HepG2 (cell line): Measurements from ENCODE around the gene ZNF490. TPM values are rescaled to one million over a fixed set of nuclear protein-coding genes. Genes with fewer than 3 reads are reported as not detected.

Experiments used
- ATAC-seq: fragments of 200-7000 bp; cut with Tn5 transposase; 3 replicates; pipeline ENCODE4 v1.9.1; 2020; ENCODE audit warnings: mild to moderate bottlenecking, moderate library complexity
- BruUV-seq: library from RNA; stranded (reverse); fragments of 400-500 nt; replicated peaks from 2 replicates; lab custom pipeline; 2021; lab: Mats Ljungman, UMichigan
- CTCF ChIA-PET: fragments of 300-600 bp; formaldehyde crosslinking; extraction: SDS; loops from one replicate; lab custom pipeline; 2021; ENCODE audit warnings: low total read pairs, inconsistent platforms, low intra/inter-chr PET ratio; lab: Yijun Ruan, JAX
- POLR2A ChIA-PET: fragments of 350-600 bp; sonication (Branson Sonifier 250); formaldehyde crosslinking; loops from one replicate; lab custom pipeline; 2020; ENCODE audit warnings: antibody characterized with exemption, inconsistent platforms; lab: Yijun Ruan, JAX
- DNase-seq: peaks from one replicate; pipeline ENCODE4 v3.0.0-alpha.2; 2015; ENCODE audit warnings: low spot score
- FAIRE-seq: peaks from 3 replicates; lab custom pipeline; 2011; peaks lifted over from hg19 to GRCh38; lab: Jason Lieb, UNC
- H2AFZ ChIP-seq: one replicate; pipeline ENCODE4 v1.6.1; 2011; ENCODE audit warnings: low read length, inconsistent platforms
- H3K27ac ChIP-seq: fragments of 300-600 bp; 3 replicates; pipeline ENCODE4 v1.8.0; 2011; ENCODE audit warnings: mixed run types, mild to moderate bottlenecking, mixed read lengths, low read length, inconsistent platforms; ENCODE audit not compliant: insufficient read depth; ENCODE audit errors: extremely low read length
- H3K27me3 ChIP-seq, 2 experiments: fragments of 200-600 bp in 1 of 2; 2 replicates in 1 of 2; 3 replicates in 1 of 2; pipeline versions ENCODE4 v1.6.0 to v1.8.0; 2011; ENCODE audit warnings: low read length in 2 of 2, mild to moderate bottlenecking in 2 of 2, moderate library complexity in 2 of 2, inconsistent platforms in 1 of 2; ENCODE audit not compliant: insufficient read depth in 2 of 2, control insufficient read depth in 1 of 2
- H3K36me3 ChIP-seq, 2 experiments: fragments of 200-600 bp in 1 of 2; replicated peaks in 1 of 2; 2 replicates in 1 of 2; 3 replicates in 1 of 2; pipeline versions ENCODE4 v1.5.1 to v1.8.0; 2011; ENCODE audit warnings: low read length in 2 of 2, inconsistent platforms in 1 of 2; ENCODE audit not compliant: insufficient read depth in 2 of 2, control insufficient read depth in 1 of 2
- H3K4me1 ChIP-seq: 2 replicates; pipeline ENCODE4 v1.5.1; 2012; ENCODE audit warnings: low read length, inconsistent platforms; ENCODE audit not compliant: insufficient read depth
- H3K4me2 ChIP-seq: 2 replicates; pipeline ENCODE4 v1.6.0; 2011; ENCODE audit warnings: low read depth, low read length, inconsistent platforms
- H3K4me3 ChIP-seq, 3 experiments: fragments of 200-600 bp in 1 of 3; sonication (generic), shearing (Covaris generic) in 1 of 3; replicated peaks in 1 of 3; 2 replicates each; pipeline ENCODE4 v1.5.1; 2011 to 2016; ENCODE audit warnings: low read length in 3 of 3, inconsistent platforms in 2 of 3, low read depth in 2 of 3, mild to moderate bottlenecking in 2 of 3, control low read depth in 1 of 3, mixed read lengths in 1 of 3; ENCODE audit not compliant: insufficient read depth in 1 of 3
- H3K79me2 ChIP-seq: one replicate; pipeline ENCODE4 v1.6.1; 2011; ENCODE audit warnings: low read length, inconsistent platforms; ENCODE audit not compliant: insufficient read depth
- H3K9ac ChIP-seq: 2 replicates; pipeline ENCODE4 v1.6.0; 2011; ENCODE audit warnings: mild to moderate bottlenecking, low read depth, low read length, inconsistent platforms; ENCODE audit not compliant: insufficient read depth
- H3K9me3 ChIP-seq: 2 replicates; pipeline ENCODE4 v1.5.1; 2012; ENCODE audit warnings: mild to moderate bottlenecking, low read length
- H4K20me1 ChIP-seq: 2 replicates; pipeline ENCODE4 v1.6.0; 2011; ENCODE audit warnings: inconsistent platforms, mild to moderate bottlenecking, low read length, moderate library complexity; ENCODE audit not compliant: insufficient read depth
- EHMT2 ChIP-seq: fragments of 200-600 bp; sonication (generic); IDR thresholded peaks from 2 replicates; pipeline ENCODE4 v1.7.0; 2017; ENCODE audit warnings: antibody characterized with exemption, low read depth, low read length, borderline replicate concordance
- ETV5 ChIP-seq: IDR thresholded peaks from 2 replicates; pipeline ENCODE4 v1.6.1; 2018; ENCODE audit warnings: missing biosample characterization, missing genetic modification reagents, inconsistent platforms, borderline replicate concordance
- KAT8 ChIP-seq: IDR thresholded peaks from 2 replicates; pipeline ENCODE4 v1.6.1; 2016; ENCODE audit warnings: missing genetic modification reagents, missing compliant biosample characterization
- KLF13 ChIP-seq: sonication (generic); formaldehyde crosslinking; IDR thresholded peaks from 2 replicates; pipeline ENCODE4 v1.4.0; 2020; ENCODE audit warnings: mild to moderate bottlenecking, missing genetic modification reagents
- ONECUT2 ChIP-seq: sonication (generic); formaldehyde crosslinking; IDR thresholded peaks from 2 replicates; pipeline ENCODE4 v1.4.0; 2020; ENCODE audit warnings: missing genetic modification reagents
- SCMH1 ChIP-seq: sonication (generic); formaldehyde crosslinking; IDR thresholded peaks from 2 replicates; pipeline ENCODE4 v1.9.0; 2021; ENCODE audit warnings: missing genetic modification reagents, mild to moderate bottlenecking, borderline replicate concordance
- ZBTB8A ChIP-seq: sonication (generic); formaldehyde crosslinking; IDR thresholded peaks from 2 replicates; pipeline ENCODE4 v1.4.0; 2020; ENCODE audit warnings: mild to moderate bottlenecking, low read depth, missing genetic modification reagents, borderline replicate concordance
- ZMYM3 ChIP-seq: sonication (generic); formaldehyde crosslinking; IDR thresholded peaks from 2 replicates; pipeline ENCODE4 v1.5.1; 2020; ENCODE audit warnings: mild to moderate bottlenecking, missing genetic modification reagents
- ZNF230 ChIP-seq: sonication (generic); formaldehyde crosslinking; IDR thresholded peaks from 2 replicates; pipeline ENCODE4 v1.4.0; 2020; ENCODE audit warnings: mild to moderate bottlenecking, missing genetic modification reagents
- ZNF558 ChIP-seq: sonication (generic); formaldehyde crosslinking; IDR thresholded peaks from 2 replicates; pipeline ENCODE4 v1.9.0; 2022; ENCODE audit warnings: mild to moderate bottlenecking, missing genetic modification reagents, borderline replicate concordance
- WGBS: methylation state at CpG from one replicate; pipeline ENCODE4 v1.1.6; 2017; ENCODE audit warnings: low lambda C conversion rate; 5-methylcytosine and 5-hydroxymethylcytosine counted together
- in situ Hi-C: cut with HindIII; loops from 2 replicates; pipeline ENCODE4 v1.10.0; 2017; ENCODE audit warnings: low pct_unique_long_range_greater_than_20kb; ENCODE audit not compliant: extremely low pct_ligation_motif_present
- intact Hi-C: fragments of 100-400 bp; cut with micrococcal nuclease; formaldehyde crosslinking; loops from one replicate; pipeline ENCODE4 v1.10.0; 2022; ENCODE audit not compliant: unreplicated experiment
- polyA plus RNA-seq, 8 experiments: library from polyadenylated mRNA; depleted of rRNA in 3 of 8; stranded (reverse) in 7 of 8; unstranded in 1 of 8; fragments of >200 nt; fragmentation: Illumina TruSeq in 4 of 8; extraction: Trizol in 4 of 8; gene quantifications; 2 replicates each; pipeline versions ENCODE4 v1.2.1 to v1.2.3, GENCODE V29; 2011 to 2016; ENCODE audit warnings: low read depth in 4 of 8, missing spikeins in 1 of 8, mixed read lengths in 1 of 8; ENCODE audit not compliant: insufficient read depth in 1 of 8
- total RNA-seq, 5 experiments: library from RNA; depleted of rRNA; stranded (reverse); fragments of >200 nt; fragmentation: Illumina TruSeq; extraction: Trizol; gene quantifications; 2 replicates each; pipeline ENCODE4 v1.2.3, GENCODE V29; 2016; ENCODE audit warnings: low read depth in 1 of 5
- TF ChIP-seq, protein P1 (sequence below): sonication (generic); formaldehyde crosslinking; IDR thresholded peaks from 2 replicates; pipeline ENCODE4 v1.4.0; 2020; ENCODE audit warnings: missing genetic modification reagents, mild to moderate bottlenecking, borderline replicate concordance
- TF ChIP-seq, protein P2 (sequence below): sonication (generic); formaldehyde crosslinking; IDR thresholded peaks from 2 replicates; pipeline ENCODE4 v1.4.0; 2020; ENCODE audit warnings: missing genetic modification reagents
- TF ChIP-seq, protein P3 (sequence below): IDR thresholded peaks from 2 replicates; pipeline ENCODE4 v1.6.1; 2016; ENCODE audit warnings: low read depth
- TF ChIP-seq, protein P4 (sequence below): sonication (generic); formaldehyde crosslinking; IDR thresholded peaks from 2 replicates; pipeline ENCODE4 v1.8.0; 2022; ENCODE audit warnings: missing genetic modification reagents, mild to moderate bottlenecking, borderline replicate concordance

The ZNF490 gene
- total and polyA plus RNA-seq, 2 of the 13 experiments (the other 11 are each of a cell fraction or from before 2014, with no cell fraction given) = 1.3 to 2.9 TPM

DNA sequence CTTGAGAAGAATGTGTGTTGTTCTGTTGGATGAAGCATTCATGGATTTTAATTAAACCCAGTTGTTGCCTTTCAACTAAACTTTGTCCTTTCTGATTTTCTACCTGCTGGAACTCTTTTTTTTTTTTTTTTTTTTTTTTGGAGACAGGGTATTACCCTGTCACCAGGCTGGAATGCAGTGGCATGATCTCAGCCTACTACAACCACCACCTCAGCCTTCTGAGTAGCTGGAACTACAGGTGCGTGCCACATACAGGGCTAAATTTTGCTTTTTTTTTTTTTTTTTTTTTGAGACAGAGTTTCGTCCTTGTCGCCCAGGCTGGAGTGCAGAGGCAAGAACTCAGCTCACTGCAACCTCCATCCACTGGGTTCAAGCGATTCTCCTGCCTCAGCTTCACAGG, 7.0 kb upstream of the ZNF490 start (continued):
- TF ChIP-seq, protein P1, sequence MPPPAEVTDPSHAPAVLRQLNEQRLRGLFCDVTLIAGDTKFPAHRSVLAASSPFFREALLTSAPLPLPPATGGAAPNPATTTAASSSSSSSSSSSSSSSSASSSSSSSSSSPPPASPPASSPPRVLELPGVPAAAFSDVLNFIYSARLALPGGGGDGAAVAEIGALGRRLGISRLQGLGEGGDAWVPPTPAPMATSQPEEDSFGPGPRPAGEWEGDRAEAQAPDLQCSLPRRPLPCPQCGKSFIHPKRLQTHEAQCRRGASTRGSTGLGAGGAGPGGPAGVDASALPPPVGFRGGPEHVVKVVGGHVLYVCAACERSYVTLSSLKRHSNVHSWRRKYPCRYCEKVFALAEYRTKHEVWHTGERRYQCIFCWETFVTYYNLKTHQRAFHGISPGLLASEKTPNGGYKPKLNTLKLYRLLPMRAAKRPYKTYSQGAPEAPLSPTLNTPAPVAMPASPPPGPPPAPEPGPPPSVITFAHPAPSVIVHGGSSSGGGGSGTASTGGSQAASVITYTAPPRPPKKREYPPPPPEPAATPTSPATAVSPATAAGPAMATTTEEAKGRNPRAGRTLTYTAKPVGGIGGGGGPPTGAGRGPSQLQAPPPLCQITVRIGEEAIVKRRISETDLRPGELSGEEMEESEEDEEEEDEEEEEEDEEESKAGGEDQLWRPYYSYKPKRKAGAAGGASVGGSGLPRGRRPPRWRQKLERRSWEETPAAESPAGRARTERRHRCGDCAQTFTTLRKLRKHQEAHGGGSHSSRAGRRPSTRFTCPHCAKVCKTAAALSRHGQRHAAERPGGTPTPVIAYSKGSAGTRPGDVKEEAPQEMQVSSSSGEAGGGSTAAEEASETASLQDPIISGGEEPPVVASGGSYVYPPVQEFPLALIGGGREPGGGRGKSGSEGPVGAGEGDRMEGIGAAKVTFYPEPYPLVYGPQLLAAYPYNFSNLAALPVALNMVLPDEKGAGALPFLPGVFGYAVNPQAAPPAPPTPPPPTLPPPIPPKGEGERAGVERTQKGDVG (CRISPR knock-in tag) = no peak

DNA sequence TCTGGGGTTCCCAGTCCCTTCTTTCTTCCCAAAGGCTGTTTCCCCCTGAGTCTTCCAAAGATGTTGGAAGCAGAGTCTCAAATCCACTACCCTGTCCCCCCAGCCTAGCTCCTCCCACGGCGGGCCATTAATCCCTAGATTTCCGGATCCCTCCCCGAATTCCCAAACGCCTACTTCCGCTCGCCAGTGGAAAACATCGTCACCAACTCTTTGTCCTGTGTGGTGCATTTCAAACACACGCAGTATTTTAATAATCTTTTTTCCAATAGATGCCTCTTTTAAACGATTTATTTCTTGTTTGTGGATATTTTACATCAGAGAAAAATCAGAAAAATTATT, 717 bp upstream of the ZNF490 start:
- peak; percentile 76 for FAIRE-seq
- TF ChIP-seq ZNF558 (CRISPR knock-in tag) = no peak
- no peak for TF ChIP-seq ZNF230 (CRISPR knock-in tag)
- TF ChIP-seq ETV5 = peak; percentile 77; the same call in 1 of the 2 replicates
- TF ChIP-seq, protein P2, sequence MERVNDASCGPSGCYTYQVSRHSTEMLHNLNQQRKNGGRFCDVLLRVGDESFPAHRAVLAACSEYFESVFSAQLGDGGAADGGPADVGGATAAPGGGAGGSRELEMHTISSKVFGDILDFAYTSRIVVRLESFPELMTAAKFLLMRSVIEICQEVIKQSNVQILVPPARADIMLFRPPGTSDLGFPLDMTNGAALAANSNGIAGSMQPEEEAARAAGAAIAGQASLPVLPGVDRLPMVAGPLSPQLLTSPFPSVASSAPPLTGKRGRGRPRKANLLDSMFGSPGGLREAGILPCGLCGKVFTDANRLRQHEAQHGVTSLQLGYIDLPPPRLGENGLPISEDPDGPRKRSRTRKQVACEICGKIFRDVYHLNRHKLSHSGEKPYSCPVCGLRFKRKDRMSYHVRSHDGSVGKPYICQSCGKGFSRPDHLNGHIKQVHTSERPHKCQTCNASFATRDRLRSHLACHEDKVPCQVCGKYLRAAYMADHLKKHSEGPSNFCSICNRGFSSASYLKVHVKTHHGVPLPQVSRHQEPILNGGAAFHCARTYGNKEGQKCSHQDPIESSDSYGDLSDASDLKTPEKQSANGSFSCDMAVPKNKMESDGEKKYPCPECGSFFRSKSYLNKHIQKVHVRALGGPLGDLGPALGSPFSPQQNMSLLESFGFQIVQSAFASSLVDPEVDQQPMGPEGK = peak; percentile 64; the same call in 1 of the 2 replicates
- TF ChIP-seq, protein P3, sequence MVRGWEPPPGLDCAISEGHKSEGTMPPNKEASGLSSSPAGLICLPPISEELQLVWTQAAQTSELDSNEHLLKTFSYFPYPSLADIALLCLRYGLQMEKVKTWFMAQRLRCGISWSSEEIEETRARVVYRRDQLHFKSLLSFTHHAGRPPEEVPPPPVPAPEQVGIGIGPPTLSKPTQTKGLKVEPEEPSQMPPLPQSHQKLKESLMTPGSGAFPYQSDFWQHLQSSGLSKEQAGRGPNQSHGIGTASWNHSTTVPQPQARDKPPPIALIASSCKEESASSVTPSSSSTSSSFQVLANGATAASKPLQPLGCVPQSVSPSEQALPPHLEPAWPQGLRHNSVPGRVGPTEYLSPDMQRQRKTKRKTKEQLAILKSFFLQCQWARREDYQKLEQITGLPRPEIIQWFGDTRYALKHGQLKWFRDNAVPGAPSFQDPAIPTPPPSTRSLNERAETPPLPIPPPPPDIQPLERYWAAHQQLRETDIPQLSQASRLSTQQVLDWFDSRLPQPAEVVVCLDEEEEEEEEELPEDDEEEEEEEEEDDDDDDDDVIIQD (CRISPR knock-in tag) = peak; percentile 54; the same call in 1 of the 2 replicates
- no peak for TF ChIP-seq ZMYM3 (CRISPR knock-in tag)
- no peak for TF ChIP-seq EHMT2
- TF ChIP-seq ZBTB8A (CRISPR knock-in tag) = no peak
- TF ChIP-seq KLF13 = no peak
- TF ChIP-seq SCMH1 = no peak
- peak; percentile 71; the same call in 1 of the 2 replicates for TF ChIP-seq KAT8 (CRISPR knock-in tag)
- TF ChIP-seq, protein P4, sequence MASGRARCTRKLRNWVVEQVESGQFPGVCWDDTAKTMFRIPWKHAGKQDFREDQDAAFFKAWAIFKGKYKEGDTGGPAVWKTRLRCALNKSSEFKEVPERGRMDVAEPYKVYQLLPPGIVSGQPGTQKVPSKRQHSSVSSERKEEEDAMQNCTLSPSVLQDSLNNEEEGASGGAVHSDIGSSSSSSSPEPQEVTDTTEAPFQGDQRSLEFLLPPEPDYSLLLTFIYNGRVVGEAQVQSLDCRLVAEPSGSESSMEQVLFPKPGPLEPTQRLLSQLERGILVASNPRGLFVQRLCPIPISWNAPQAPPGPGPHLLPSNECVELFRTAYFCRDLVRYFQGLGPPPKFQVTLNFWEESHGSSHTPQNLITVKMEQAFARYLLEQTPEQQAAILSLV (CRISPR knock-in tag) = no peak
- TF ChIP-seq ONECUT2 = no peak

More for the DNA sequence above, 717 bp upstream of the ZNF490 start:
- under 1% methylated on average over 10 of the region's 10 CpGs for WGBS
- Histone ChIP-seq H3K9ac (peak overlapping the region; percentile 95), H3K36me3 (peaks cover 3 to 22% of the 10 kb centered on the region in 2 experiments; a peak in 2 of 5 replicates), H3K9me3 (no peaks in the 10 kb centered on the region), H3K4me1 (peaks cover 15% of the 10 kb centered on the region), H4K20me1 (no peaks in the 10 kb centered on the region; the same call in 1 of the 2 replicates), H3K27me3 (no peaks in the 10 kb centered on the region; a peak in 1 of 5 replicates), H2AFZ (no peak overlapping the region), H3K4me3 (peak overlapping the region; percentile 79 to 97 (median 94)), H3K4me2 (peak overlapping the region; percentile 78), H3K79me2 (peaks cover 53% of the 10 kb centered on the region), H3K27ac (peak overlapping the region; percentile 88)
- DNase-seq (peak; percentile 70), ATAC-seq (peak; percentile 80)
- ChIA-PET POLR2A (interaction anchor here (0.8 to 2.1 kb wide), 24 partner anchors 9 to 471 kb away, joined by 3 to 17 read pairs (median 5); partner anchors contain the start of genes GET3, MAN2B1, WDR83 and ZNF20), CTCF (no interaction called here)
- BruUV-seq = no TSS peak
- intact Hi-C loops = loop anchor here (5.0 kb wide), 1 partner anchor 59 kb away; the partner anchor contains the start of gene ZNF564
- in situ Hi-C loops = no loop called here
